ENCODE results near the gene SEPTIN5. TPM values are rescaled to one million over a fixed set of nuclear protein-coding genes. Genes with fewer than 3 reads are reported as not detected.
A peak's percentile ranks its signal among the peaks of the same experiment; 100 is the strongest.

Gene SEPTIN5
- total and polyA plus RNA-seq, 9 of the 15 experiments (the other 6 are each of a cell fraction or from before 2014, with no cell fraction given) = 0.03 to 195 (median 119) TPM

GRCh38 chr22:19738664-19739447, 24.6 kb downstream of the SEPTIN5 start:
- in situ Hi-C loops (cut with MboI) (no loop called here), intact Hi-C loops (cut with micrococcal nuclease) (no loop called here)
- FAIRE-seq (peak; percentile 15), ATAC-seq (no peak), DNase-seq (ENCODE audit: extremely low read depth in 1 of 4, low spot score in 3 of 4) (peak in 1 of 4 experiments; percentile 58)
- H3K9ac ChIP-seq (ENCODE audit: insufficient read depth in 1 of 2, low read depth in 2 of 2, low read length in 2 of 2) = peak overlapping the region in 1 of 2 experiments; percentile 69; a peak in 2 of 4 replicates
- BruUV-seq (replicated peaks) = no TSS peak
- H3K9me1 ChIP-seq (ENCODE audit: control insufficient read depth, insufficient read depth, low read length) = no peaks in the 10 kb centered on the region
- peaks cover 0 to 68% of the 10 kb centered on the region in 2 experiments; a peak in 3 of 5 replicates for H3K27me3 ChIP-seq (ENCODE audit: control insufficient read depth in 2 of 2, insufficient read depth in 2 of 2, low read length in 2 of 2)
- no peak overlapping the region for H2AFZ ChIP-seq (ENCODE audit: low read depth, low read length)
- CTCF ChIA-PET (ENCODE audit: low intra/inter-chr PET ratio) = interaction anchor here (0.7 kb wide), 2 partner anchors 175 to 454 kb away, joined by 4 to 5 read pairs; no protein-coding TSS in a partner anchor
- no peak overlapping the region for H3K4me2 ChIP-seq (ENCODE audit: insufficient read depth, low read length)
- H3K36me3 ChIP-seq (ENCODE audit: control insufficient read depth, insufficient read depth, low read length) = no peaks in the 10 kb centered on the region
- H3K27ac ChIP-seq (ENCODE audit: extremely low read depth, low read depth, low read length) = no peak overlapping the region
- POLR2A ChIA-PET = interaction anchor here (0.7 to 1.5 kb wide), 4 partner anchors 8 to 157 kb away, joined by 3 to 9 read pairs (median 4); no protein-coding TSS in a partner anchor
- peaks cover 30% of the 10 kb centered on the region for H4K20me1 ChIP-seq (replicated peaks; ENCODE audit: control insufficient read depth, insufficient read depth, low read length)
- H3K79me2 ChIP-seq (ENCODE audit: control insufficient read depth, insufficient read depth, low read length) = no peaks in the 10 kb centered on the region
- 23% methylated on average over 31 of the region's 31 CpGs for WGBS (ENCODE audit: insufficient coverage, low coverage, missing lambda C conversion rate)
- peaks cover 0 to 79% of the 10 kb centered on the region in 2 experiments; a peak in 2 of 5 replicates for H3K4me1 ChIP-seq (replicated peaks in 1 of 2; ENCODE audit: control insufficient read depth in 2 of 2, insufficient read depth in 2 of 2, low read length in 2 of 2)
- no peaks in the 10 kb centered on the region for H3K9me3 ChIP-seq (replicated peaks; ENCODE audit: control insufficient read depth, insufficient read depth, low read depth, low read length)
- H3K4me3 ChIP-seq = no peak overlapping the region
- TF ChIP-seq GMEB1 (CRISPR knock-in tag; IDR thresholded peaks at IDR 0.05) (no peak), ZNF280A (IDR thresholded peaks at IDR 0.05; ENCODE audit: low read depth, partially characterized antibody) (no peak), ATF3 (IDR thresholded peaks at IDR 0.05) (no peak), ATF3 (CRISPR knock-in tag; conservative IDR thresholded peaks at IDR 0.05) (peak; percentile 81), TCF7L2 (IDR thresholded peaks at IDR 0.05; ENCODE audit: low read depth, low read length) (no peak), ZNF263 (CRISPR knock-in tag; IDR thresholded peaks at IDR 0.05; ENCODE audit: borderline replicate concordance) (no peak), TSHZ1 (CRISPR knock-in tag; IDR thresholded peaks at IDR 0.05) (no peak), ELK3 (CRISPR knock-in tag; IDR thresholded peaks at IDR 0.05) (no peak), GTF2A2 (tag; IDR thresholded peaks at IDR 0.05) (no peak), ZNF764 (CRISPR knock-in tag; IDR thresholded peaks at IDR 0.05; ENCODE audit: low read depth) (0 out of 2 replicates have a peak, but pooled peaks have one; percentile 11), NR1H2 (CRISPR knock-in tag; IDR thresholded peaks at IDR 0.05) (no peak), NCOA1 (IDR thresholded peaks at IDR 0.05; ENCODE audit: low read depth) (no peak)
